Cardiac atrium fibroblast (primary cell): ENCODE results near the gene RPAP3. TPM values are rescaled to one million over a fixed set of nuclear protein-coding genes. Genes with fewer than 3 reads are reported as not detected.

Experiments
- total RNA-seq: library from RNA; depleted of rRNA; stranded (reverse); fragments of >200 nt; gene quantifications from 2 replicates; pipeline ENCODE4 v1.2.3, GENCODE V29; 2015

The RPAP3 gene, protein sequence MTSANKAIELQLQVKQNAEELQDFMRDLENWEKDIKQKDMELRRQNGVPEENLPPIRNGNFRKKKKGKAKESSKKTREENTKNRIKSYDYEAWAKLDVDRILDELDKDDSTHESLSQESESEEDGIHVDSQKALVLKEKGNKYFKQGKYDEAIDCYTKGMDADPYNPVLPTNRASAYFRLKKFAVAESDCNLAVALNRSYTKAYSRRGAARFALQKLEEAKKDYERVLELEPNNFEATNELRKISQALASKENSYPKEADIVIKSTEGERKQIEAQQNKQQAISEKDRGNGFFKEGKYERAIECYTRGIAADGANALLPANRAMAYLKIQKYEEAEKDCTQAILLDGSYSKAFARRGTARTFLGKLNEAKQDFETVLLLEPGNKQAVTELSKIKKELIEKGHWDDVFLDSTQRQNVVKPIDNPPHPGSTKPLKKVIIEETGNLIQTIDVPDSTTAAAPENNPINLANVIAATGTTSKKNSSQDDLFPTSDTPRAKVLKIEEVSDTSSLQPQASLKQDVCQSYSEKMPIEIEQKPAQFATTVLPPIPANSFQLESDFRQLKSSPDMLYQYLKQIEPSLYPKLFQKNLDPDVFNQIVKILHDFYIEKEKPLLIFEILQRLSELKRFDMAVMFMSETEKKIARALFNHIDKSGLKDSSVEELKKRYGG
- 10.9 and 11.4 TPM in 2 replicates for total RNA-seq

DNA sequence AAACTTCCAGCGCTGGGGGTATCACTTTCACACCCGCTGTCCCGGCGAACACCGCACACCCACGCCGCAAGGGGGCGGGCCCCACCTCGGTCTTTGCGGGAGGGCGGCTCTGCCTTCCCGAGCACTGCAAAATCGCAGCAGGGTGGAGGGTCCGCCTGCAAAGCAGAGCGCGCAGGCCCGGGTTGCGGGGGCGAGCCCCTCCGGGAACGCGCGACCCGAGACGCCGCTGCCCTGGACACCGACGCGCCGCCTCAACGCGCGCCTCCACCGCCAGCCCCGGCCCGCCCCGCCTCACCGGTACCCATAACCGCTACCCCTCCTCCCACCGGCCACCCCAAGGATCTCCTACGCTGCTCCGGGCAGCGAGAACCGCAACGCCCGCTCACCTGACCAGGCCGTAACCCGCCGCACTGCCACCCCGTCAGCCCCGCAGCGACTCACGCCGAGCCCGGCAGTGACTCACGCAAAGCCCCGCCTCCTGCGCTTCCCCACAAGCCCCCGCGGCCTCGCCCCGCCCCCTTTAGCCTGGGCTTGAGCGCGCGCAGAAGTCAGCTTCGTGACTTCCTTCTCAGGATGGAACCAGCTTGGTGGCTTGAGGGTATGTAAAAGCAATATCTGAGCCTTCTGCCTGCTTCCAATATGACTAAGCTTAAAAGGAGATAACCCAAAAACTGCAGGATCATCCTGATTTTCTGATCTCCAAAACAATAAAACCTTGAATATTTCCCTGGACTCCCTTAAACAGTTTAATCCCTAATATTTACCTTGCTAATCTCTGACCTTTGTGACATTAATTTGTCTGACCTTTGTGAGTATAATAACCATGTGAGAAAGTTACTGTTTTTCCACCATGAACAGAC, at the start of gene RPAP3:
Gene RPAP3, minus strand, starts transcription at position 465 of the 860 bp plus-strand sequence. CDS start 3,190 bp downstream, outside the sequence.

DNA sequence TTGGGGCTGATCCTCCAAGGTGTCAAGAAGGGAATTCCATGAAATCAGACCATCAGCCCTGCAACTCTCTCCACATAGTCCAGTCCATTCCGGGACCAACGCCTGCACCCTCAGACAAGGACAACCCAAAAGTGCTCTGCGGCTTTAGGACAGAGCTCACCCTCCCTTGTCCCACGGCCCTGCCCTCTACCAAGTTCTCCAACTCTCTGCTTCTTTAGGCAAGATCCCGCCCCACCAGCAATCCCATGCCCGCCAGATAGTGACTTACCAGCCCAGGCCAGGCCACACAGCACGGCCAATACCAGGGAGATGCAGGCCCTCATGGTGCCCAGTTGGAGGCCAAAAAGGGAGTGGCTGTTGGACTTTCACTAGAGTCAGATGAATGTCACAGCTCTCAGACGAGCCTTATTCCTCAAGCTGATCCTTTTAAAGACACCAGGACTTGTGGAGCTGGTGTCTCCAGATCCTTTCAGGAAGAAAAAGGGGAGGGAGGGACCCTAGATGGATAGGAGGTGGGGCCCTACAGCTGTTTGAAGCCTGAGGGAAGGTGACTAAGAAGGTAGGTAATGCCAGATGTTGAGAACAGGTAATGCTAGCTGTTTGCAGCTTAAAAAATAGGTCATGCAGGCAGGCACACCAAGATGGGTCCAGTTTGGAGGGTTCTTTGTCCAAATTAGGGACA, 19.4 kb upstream of the RPAP3 start, which contains the start of gene ENDOU:
Gene ENDOU, minus strand, starts transcription at position 400 of the 682 bp plus-strand sequence. Its CDS starts 77 bp downstream, at position 323.

Other genes with a start within 250 kb of the RPAP3 start
- 0.18 TPM in 1 of 2 replicates, not detected in the other for gene ENDOU, start 19.5 kb upstream of the RPAP3 start, total RNA-seq
- 0.97 and 2.3 TPM in 2 replicates for gene RAPGEF3, start 52.9 kb upstream of the RPAP3 start, total RNA-seq
- gene SLC48A1, start 67.2 kb upstream of the RPAP3 start, total RNA-seq: 13.9 and 18.6 TPM in 2 replicates
- 65.8 and 79.4 TPM in 2 replicates for gene HDAC7, start 113.9 kb upstream of the RPAP3 start, total RNA-seq
- 5.4 and 7.6 TPM in 2 replicates for gene VDR, start 199.0 kb upstream of the RPAP3 start, total RNA-seq